ENCODE data around the gene MRPL21. TPM values are rescaled to one million over a fixed set of nuclear protein-coding genes. Genes with fewer than 3 reads are reported as not detected.

The MRPL21 gene
- total and polyA plus RNA-seq, 2 of the 8 experiments (the other 6 are each of a cell fraction or from before 2014, with no cell fraction given), result 102 to 107 TPM

GRCh38 chr11:68862421-68862820 is 41.2 kb downstream of the MRPL21 start (continued):
- TF ChIP-seq CHD7 (IDR thresholded peaks at IDR 0.05; ENCODE audit: insufficient replicate concordance, low read length) (no peak), CHD1 (IDR thresholded peaks at IDR 0.05; ENCODE audit: low read depth, low read length) (no peak), PHF8 (conservative IDR thresholded peaks at IDR 0.05; ENCODE audit: low read depth, low read length) (no peak), POLR2A (IDR thresholded peaks at IDR 0.05; ENCODE audit: control extremely low read depth in 1 of 2, low read depth in 2 of 2, low read length in 2 of 2) (no peak), RBBP5 (IDR thresholded peaks at IDR 0.05; ENCODE audit: borderline replicate concordance, low read depth, low read length) (no peak), POLR2AphosphoS5 (IDR thresholded peaks at IDR 0.05; ENCODE audit: low read depth, low read length) (no peak), CTCF (IDR thresholded peaks at IDR 0.05; ENCODE audit: control extremely low read depth in 1 of 3, insufficient read depth in 1 of 3, low read depth in 1 of 3, low read length in 3 of 3) (no peak), RNF2 (IDR thresholded peaks at IDR 0.05; ENCODE audit: borderline replicate concordance, low read depth, low read length, missing control alignments, poor library complexity, severe bottlenecking) (no peak), SIX5 (IDR thresholded peaks at IDR 0.05; ENCODE audit: low read depth, low read length) (no peak)
